Measurements from ENCODE around the gene TMX3. TPM values are rescaled to one million over a fixed set of nuclear protein-coding genes. Genes with fewer than 3 reads are reported as not detected.

TMX3 gene
- total RNA-seq, 2 donors from 2014 or later = 43.3 to 56.4 TPM

Other genes with a start within 250 kb of the TMX3 start
- gene CCDC102B, start 83.0 kb upstream of the TMX3 start, total RNA-seq = 1 to 10 TPM in 1 of 2 donors, under 1 TPM in 1; 0.89 to 1.8 TPM

Data from activated T-helper 17 cell treated with anti-CD3 and anti-CD28 coated beads, Interleukin-2, amount 50 U/mL, for 72 hours (primary cell).